ENCODE measurements around the gene CDH19.

GRCh38 chr18:66645983-66646382, 42.1 kb upstream of the CDH19 start:
- no peak for TF ChIP-seq CTCF (IDR thresholded peaks at IDR 0.05)
- TF ChIP-seq POLR2A (IDR thresholded peaks at IDR 0.05) = no peak
- no peak for TF ChIP-seq POLR2AphosphoS5 (IDR thresholded peaks at IDR 0.05)
- no peak for TF ChIP-seq EP300 (IDR thresholded peaks at IDR 0.05)

Data from upper lobe of left lung (tissue), 4 donors.